Ishikawa (cell line): ENCODE data around the gene PUDP.

Experiments used
- CREB1 ChIP-seq: IDR thresholded peaks from 2 replicates; pipeline ENCODE4 v1.6.1; 2012; ENCODE audit warnings: low read depth
- MAX ChIP-seq: IDR thresholded peaks from 2 replicates; pipeline ENCODE4 v1.6.1; 2012
- REST ChIP-seq: IDR thresholded peaks from 2 replicates; pipeline ENCODE4 v1.6.1; 2012; ENCODE audit warnings: low read depth, mild to moderate bottlenecking
- TAF1 ChIP-seq: IDR thresholded peaks from 2 replicates; pipeline ENCODE4 v1.6.1; 2012; ENCODE audit warnings: low read depth, mild to moderate bottlenecking
- YY1 ChIP-seq: IDR thresholded peaks from 2 replicates; pipeline ENCODE4 v1.6.1; 2012; ENCODE audit warnings: low read depth

DNA sequence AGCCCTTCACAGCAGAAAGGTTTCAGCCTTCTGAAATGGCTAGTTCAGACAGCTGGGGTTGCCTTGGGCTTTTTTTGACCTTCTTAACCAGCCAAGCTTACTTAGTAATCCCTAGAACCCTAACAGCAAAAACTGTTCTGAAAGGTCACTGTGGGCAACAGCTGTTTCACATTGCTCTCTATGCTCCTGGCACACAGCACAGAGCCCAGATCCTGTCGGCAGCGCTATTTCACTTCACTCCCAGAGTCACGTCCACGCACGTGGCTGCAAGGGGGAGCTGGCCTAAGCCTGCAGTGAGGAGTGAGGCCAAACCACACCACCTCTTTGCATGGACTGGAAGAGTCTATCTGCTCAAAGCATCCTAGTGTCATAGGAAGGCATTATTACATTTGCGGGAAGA is 32.4 kb downstream of the PUDP start:
- TF ChIP-seq MAX (no peak), TAF1 (no peak), YY1 (no peak), REST (no peak), CREB1 (no peak)
